ENCODE results near the gene FOXO3.

FOXO3 gene

GRCh38 chr6:108723594-108723993 is 162.9 kb downstream of the FOXO3 start:
- WGBS, 2 experiments: 100% methylated on average over 1 of the region's 1 CpG; no CpG with 5 or more reads in 1 of the 2 experiments
- no peak overlapping the region for H3K4me3 ChIP-seq (ENCODE audit: insufficient read depth, low read depth, low read length)
- H3K4me1 ChIP-seq (ENCODE audit: control insufficient read depth, insufficient read depth, low read length): no peaks in the 10 kb centered on the region

GRCh38 chr6:108726726-108727339 is 166.1 kb downstream of the FOXO3 start:
- no peaks in the 10 kb centered on the region for H3K36me3 ChIP-seq (ENCODE audit: control insufficient read depth, insufficient read depth, low read length)
- H3K9me3 ChIP-seq (ENCODE audit: control insufficient read depth, low read length): no peaks in the 10 kb centered on the region
- H3K4me3 ChIP-seq (ENCODE audit: insufficient read depth, low read depth, low read length): no peak overlapping the region
- peaks cover 25% of the 10 kb centered on the region for H3K27me3 ChIP-seq (ENCODE audit: control insufficient read depth, insufficient read depth, low read length, poor library complexity, severe bottlenecking)
- peaks cover 14% of the 10 kb centered on the region for H3K4me1 ChIP-seq (ENCODE audit: control insufficient read depth, insufficient read depth, low read length)
- 94 to 97% methylated on average over 6 to 7 of the region's 7 CpGs for WGBS, 2 experiments
- H3K27ac ChIP-seq (ENCODE audit: insufficient read depth, low read depth, low read length, poor library complexity, severe bottlenecking): no peak overlapping the region

More at GRCh38 chr6:108723594-108723993, 162.9 kb downstream of the FOXO3 start:
- Histone ChIP-seq H3K27ac (ENCODE audit: insufficient read depth, low read depth, low read length, poor library complexity, severe bottlenecking) (no peak overlapping the region), H3K36me3 (ENCODE audit: control insufficient read depth, insufficient read depth, low read length) (no peaks in the 10 kb centered on the region), H3K9me3 (ENCODE audit: control insufficient read depth, low read length) (no peaks in the 10 kb centered on the region), H3K27me3 (ENCODE audit: control insufficient read depth, insufficient read depth, low read length, poor library complexity, severe bottlenecking) (no peaks in the 10 kb centered on the region)

- H3K4me3 ChIP-seq (ENCODE audit: insufficient read depth, low read depth, low read length): no peak overlapping the region
- H3K36me3 ChIP-seq (ENCODE audit: control insufficient read depth, insufficient read depth, low read length): no peaks in the 10 kb centered on the region
- no peak overlapping the region for H3K27ac ChIP-seq (ENCODE audit: insufficient read depth, low read depth, low read length, poor library complexity, severe bottlenecking)
- 89 to 90% methylated on average over 13 of the region's 13 CpGs for WGBS, 2 experiments
- H3K27me3 ChIP-seq (ENCODE audit: control insufficient read depth, insufficient read depth, low read length, poor library complexity, severe bottlenecking): peaks cover 25% of the 10 kb centered on the region
- H3K9me3 ChIP-seq (ENCODE audit: control insufficient read depth, low read length): no peaks in the 10 kb centered on the region
- H3K4me1 ChIP-seq (ENCODE audit: control insufficient read depth, insufficient read depth, low read length): peaks cover 17% of the 10 kb centered on the region
These were observed 167.4 kb downstream of the FOXO3 start for GRCh38 chr6:108727966-108728730.

- no peaks in the 10 kb centered on the region for H3K9me3 ChIP-seq (ENCODE audit: control insufficient read depth, low read length)
- peaks cover 25% of the 10 kb centered on the region for H3K27me3 ChIP-seq (ENCODE audit: control insufficient read depth, insufficient read depth, low read length, poor library complexity, severe bottlenecking)
- H3K4me1 ChIP-seq (ENCODE audit: control insufficient read depth, insufficient read depth, low read length): peaks cover 17% of the 10 kb centered on the region
- H3K36me3 ChIP-seq (ENCODE audit: control insufficient read depth, insufficient read depth, low read length): no peaks in the 10 kb centered on the region
- 58 to 72% methylated on average over 5 to 7 of the region's 7 CpGs for WGBS, 2 experiments
- no peak overlapping the region for H3K27ac ChIP-seq (ENCODE audit: insufficient read depth, low read depth, low read length, poor library complexity, severe bottlenecking)
- no peak overlapping the region for H3K4me3 ChIP-seq (ENCODE audit: insufficient read depth, low read depth, low read length)
These were observed 168.1 kb downstream of the FOXO3 start for GRCh38 chr6:108728826-108729225.

- Histone ChIP-seq H3K36me3 (ENCODE audit: control insufficient read depth, insufficient read depth, low read length) (no peaks in the 10 kb centered on the region), H3K4me3 (ENCODE audit: insufficient read depth, low read depth, low read length) (no peak overlapping the region), H3K4me1 (ENCODE audit: control insufficient read depth, insufficient read depth, low read length) (peaks cover 17% of the 10 kb centered on the region), H3K27ac (ENCODE audit: insufficient read depth, low read depth, low read length, poor library complexity, severe bottlenecking) (no peak overlapping the region), H3K27me3 (ENCODE audit: control insufficient read depth, insufficient read depth, low read length, poor library complexity, severe bottlenecking) (peaks cover 29% of the 10 kb centered on the region), H3K9me3 (ENCODE audit: control insufficient read depth, low read length) (no peaks in the 10 kb centered on the region)
- 15 to 16% methylated on average over 13 of the region's 13 CpGs for WGBS, 2 experiments
These were observed 170.2 kb downstream of the FOXO3 start for GRCh38 chr6:108730635-108731515.

- H3K4me3 ChIP-seq (ENCODE audit: insufficient read depth, low read depth, low read length): no peak overlapping the region
- no peaks in the 10 kb centered on the region for H3K36me3 ChIP-seq (ENCODE audit: control insufficient read depth, insufficient read depth, low read length)
- H3K27me3 ChIP-seq (ENCODE audit: control insufficient read depth, insufficient read depth, low read length, poor library complexity, severe bottlenecking): peaks cover 29% of the 10 kb centered on the region
- H3K4me1 ChIP-seq (ENCODE audit: control insufficient read depth, insufficient read depth, low read length): peaks cover 17% of the 10 kb centered on the region
- 79 to 82% methylated on average over 14 of the region's 16 CpGs for WGBS, 2 experiments
- no peaks in the 10 kb centered on the region for H3K9me3 ChIP-seq (ENCODE audit: control insufficient read depth, low read length)
- no peak overlapping the region for H3K27ac ChIP-seq (ENCODE audit: insufficient read depth, low read depth, low read length, poor library complexity, severe bottlenecking)
These were observed 171.6 kb downstream of the FOXO3 start for GRCh38 chr6:108732091-108732870.

- Histone ChIP-seq H3K36me3 (ENCODE audit: control insufficient read depth, insufficient read depth, low read length) (no peaks in the 10 kb centered on the region), H3K4me3 (ENCODE audit: insufficient read depth, low read depth, low read length) (no peak overlapping the region), H3K27me3 (ENCODE audit: control insufficient read depth, insufficient read depth, low read length, poor library complexity, severe bottlenecking) (peaks cover 29% of the 10 kb centered on the region), H3K9me3 (ENCODE audit: control insufficient read depth, low read length) (no peaks in the 10 kb centered on the region), H3K27ac (ENCODE audit: insufficient read depth, low read depth, low read length, poor library complexity, severe bottlenecking) (no peak overlapping the region), H3K4me1 (ENCODE audit: control insufficient read depth, insufficient read depth, low read length) (peaks cover 17% of the 10 kb centered on the region)
- 97 to 100% methylated on average over 1 of the region's 1 CpG for WGBS, 2 experiments
These were observed 172.3 kb downstream of the FOXO3 start for GRCh38 chr6:108733051-108733450.

GRCh38 chr6:108733706-108734265 is 173.1 kb downstream of the FOXO3 start:
- H3K27me3 ChIP-seq (ENCODE audit: control insufficient read depth, insufficient read depth, low read length, poor library complexity, severe bottlenecking): peaks cover 29% of the 10 kb centered on the region
- no peak overlapping the region for H3K4me3 ChIP-seq (ENCODE audit: insufficient read depth, low read depth, low read length)
- no peak overlapping the region for H3K27ac ChIP-seq (ENCODE audit: insufficient read depth, low read depth, low read length, poor library complexity, severe bottlenecking)
- no peaks in the 10 kb centered on the region for H3K36me3 ChIP-seq (ENCODE audit: control insufficient read depth, insufficient read depth, low read length)
- H3K9me3 ChIP-seq (ENCODE audit: control insufficient read depth, low read length): no peaks in the 10 kb centered on the region
- WGBS, 2 experiments: 88 to 89% methylated on average over 2 of the region's 2 CpGs
- H3K4me1 ChIP-seq (ENCODE audit: control insufficient read depth, insufficient read depth, low read length): peaks cover 17% of the 10 kb centered on the region
